ENCODE results near the gene TK2.

The TK2 gene

DNA sequence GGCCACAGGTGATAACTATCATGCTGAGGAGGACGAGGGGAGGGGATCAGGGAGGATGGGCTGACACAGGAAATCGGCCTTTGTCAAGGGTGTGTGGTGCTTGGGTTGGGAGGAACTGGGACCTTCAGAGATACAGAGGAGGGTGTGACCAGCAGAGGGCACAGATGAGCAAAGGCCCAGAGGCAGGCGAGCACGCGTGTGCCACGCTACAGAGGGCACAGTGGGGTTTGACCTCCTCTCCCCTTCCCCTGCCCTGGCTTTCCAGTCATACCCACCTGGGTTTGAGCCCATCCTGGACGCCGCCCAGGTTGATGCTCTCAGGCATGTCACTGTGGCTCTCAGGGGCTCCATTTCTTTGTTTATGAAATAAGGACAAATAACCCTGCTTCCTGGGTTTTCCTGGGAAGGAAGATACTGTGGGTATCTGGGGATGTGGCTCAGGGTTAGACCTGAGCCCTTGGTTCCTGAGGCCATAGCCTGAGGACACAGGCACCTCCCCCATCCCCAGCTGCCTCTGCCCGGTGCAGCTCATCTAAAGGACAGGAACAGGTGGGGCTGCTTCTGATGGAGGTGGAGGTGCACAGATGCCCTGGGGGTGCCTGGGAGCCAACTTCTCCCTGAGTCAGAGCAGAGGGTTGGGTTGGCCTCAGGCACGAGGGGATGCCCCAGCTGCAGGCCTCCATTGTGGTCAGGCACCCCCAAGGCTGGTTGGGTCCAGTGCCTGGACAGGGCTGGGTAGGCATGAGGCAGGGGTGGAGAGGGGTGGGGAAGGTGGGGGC is 71.0 kb downstream of the TK2 start:
- in situ Hi-C loops (cut with HindIII; ENCODE audit: low pct_ligation_motif_present, low sequenced_read_pairs), result no loop called here
- peaks cover 7% of the 10 kb centered on the region for H3K27me3 ChIP-seq (replicated peaks)

DNA sequence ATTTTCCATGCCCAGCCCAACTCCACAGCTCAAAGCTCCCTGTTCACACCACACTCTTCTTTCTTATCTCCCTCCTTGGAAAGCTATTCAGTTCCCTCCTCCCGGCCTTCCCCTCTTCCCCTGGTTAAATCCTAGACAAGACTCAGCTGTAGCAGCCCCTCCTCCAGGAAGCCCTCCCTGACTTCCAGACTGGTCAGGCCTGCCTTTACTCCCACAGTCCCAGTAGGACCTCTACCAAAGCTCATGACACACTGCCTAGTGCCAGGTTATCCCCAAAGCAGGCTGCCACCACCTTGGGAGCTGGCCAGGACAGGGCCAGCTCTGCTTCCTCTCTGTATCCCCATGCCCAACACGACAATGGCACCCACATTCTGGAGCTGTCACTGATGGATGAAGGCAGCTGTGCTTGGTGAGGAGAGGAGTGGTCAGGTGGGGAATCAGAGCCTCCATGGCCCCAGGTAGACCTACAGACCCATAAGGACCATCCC is 72.8 kb downstream of the TK2 start:
- peaks cover 7% of the 10 kb centered on the region for H3K27me3 ChIP-seq (replicated peaks)
- in situ Hi-C loops (cut with HindIII; ENCODE audit: low pct_ligation_motif_present, low sequenced_read_pairs), result no loop called here

More for the DNA sequence above, 71.0 kb downstream of the TK2 start:
- H3K36me3 ChIP-seq (replicated peaks), result no peaks in the 10 kb centered on the region
- DNase-seq, result peak; percentile 27
- no peak overlapping the region for H3K27ac ChIP-seq
- TF ChIP-seq, protein P1, sequence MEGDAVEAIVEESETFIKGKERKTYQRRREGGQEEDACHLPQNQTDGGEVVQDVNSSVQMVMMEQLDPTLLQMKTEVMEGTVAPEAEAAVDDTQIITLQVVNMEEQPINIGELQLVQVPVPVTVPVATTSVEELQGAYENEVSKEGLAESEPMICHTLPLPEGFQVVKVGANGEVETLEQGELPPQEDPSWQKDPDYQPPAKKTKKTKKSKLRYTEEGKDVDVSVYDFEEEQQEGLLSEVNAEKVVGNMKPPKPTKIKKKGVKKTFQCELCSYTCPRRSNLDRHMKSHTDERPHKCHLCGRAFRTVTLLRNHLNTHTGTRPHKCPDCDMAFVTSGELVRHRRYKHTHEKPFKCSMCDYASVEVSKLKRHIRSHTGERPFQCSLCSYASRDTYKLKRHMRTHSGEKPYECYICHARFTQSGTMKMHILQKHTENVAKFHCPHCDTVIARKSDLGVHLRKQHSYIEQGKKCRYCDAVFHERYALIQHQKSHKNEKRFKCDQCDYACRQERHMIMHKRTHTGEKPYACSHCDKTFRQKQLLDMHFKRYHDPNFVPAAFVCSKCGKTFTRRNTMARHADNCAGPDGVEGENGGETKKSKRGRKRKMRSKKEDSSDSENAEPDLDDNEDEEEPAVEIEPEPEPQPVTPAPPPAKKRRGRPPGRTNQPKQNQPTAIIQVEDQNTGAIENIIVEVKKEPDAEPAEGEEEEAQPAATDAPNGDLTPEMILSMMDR (IDR thresholded peaks at IDR 0.05; ENCODE audit: low read depth, low read length, missing control alignments), result peak; percentile 92
- H3K4me3 ChIP-seq (ENCODE audit: low read depth, low read length), result no peak overlapping the region

DNA sequence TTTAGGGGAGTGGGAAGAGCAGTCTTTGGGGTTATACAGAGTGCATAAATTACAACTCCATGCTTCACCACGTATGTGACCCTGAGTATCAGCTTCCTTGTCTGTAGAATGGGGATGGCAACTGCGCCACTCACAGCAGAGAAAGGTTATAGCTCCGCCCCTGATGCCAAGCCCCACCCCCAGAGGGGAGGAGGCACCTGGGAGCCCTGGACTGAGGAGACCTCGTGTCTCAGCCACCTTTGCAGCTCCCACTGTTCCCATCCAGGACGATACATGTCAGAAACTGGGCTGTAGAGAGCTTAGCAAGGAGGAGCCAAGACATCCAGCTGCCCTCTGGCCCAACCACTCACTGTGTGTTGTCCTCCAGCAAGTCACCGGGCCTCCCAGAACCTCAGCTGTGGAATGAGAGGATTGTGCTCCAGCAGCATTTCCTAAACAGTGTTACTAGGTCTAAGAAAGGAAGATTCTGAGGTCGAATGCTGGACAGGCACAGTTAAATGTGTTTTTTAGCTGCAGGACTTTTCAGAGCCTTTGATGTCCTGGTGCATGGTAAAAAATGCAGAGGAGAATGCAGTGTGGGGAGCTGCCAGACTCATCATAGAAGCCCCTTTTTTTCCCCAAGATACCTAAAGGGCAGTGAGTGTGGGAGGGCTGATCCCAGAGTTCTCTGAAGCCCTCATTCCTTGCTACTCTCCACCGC is 73.4 kb downstream of the TK2 start:
- Histone ChIP-seq H3K36me3 (replicated peaks) (no peaks in the 10 kb centered on the region), H3K27me3 (replicated peaks) (peaks cover 7% of the 10 kb centered on the region), H3K27ac (no peak overlapping the region), H3K4me3 (ENCODE audit: low read depth, low read length) (no peak overlapping the region)
- TF ChIP-seq, protein P1 (IDR thresholded peaks at IDR 0.05; ENCODE audit: low read depth, low read length, missing control alignments), result no peak
- in situ Hi-C loops (cut with HindIII; ENCODE audit: low pct_ligation_motif_present, low sequenced_read_pairs), result no loop called here
- no peak for DNase-seq

More for the DNA sequence above, 72.8 kb downstream of the TK2 start:
- Histone ChIP-seq H3K4me3 (ENCODE audit: low read depth, low read length) (no peak overlapping the region), H3K36me3 (replicated peaks) (no peaks in the 10 kb centered on the region), H3K27ac (no peak overlapping the region)
- DNase-seq, result no peak
- TF ChIP-seq, protein P1 (IDR thresholded peaks at IDR 0.05; ENCODE audit: low read depth, low read length, missing control alignments), result no peak

DNA sequence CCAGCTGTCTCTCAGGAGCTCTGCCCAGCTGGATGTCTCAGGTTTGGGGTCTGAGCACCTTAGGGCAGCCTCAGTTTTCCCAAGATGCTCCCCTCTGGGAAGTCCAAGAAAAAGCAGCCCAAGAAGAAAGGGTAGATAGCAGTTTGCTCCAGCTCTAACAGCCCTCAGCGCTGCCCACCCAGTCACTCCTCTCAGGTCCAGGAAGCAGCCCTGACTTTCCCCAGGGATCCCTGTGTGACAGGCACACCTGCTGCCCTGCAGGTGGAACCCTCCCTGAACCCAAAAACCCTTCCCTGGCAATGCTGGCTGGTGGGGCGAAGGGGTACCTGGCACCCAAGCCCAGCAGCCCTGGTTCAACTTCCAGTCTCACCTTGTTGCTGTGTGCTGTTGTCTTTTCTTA is 74.7 kb downstream of the TK2 start:
- no peak overlapping the region for H3K4me3 ChIP-seq (ENCODE audit: low read depth, low read length)
- no peak for DNase-seq
- no peaks in the 10 kb centered on the region for H3K36me3 ChIP-seq (replicated peaks)
- TF ChIP-seq, protein P1 (IDR thresholded peaks at IDR 0.05; ENCODE audit: low read depth, low read length, missing control alignments), result no peak
- H3K27ac ChIP-seq, result no peak overlapping the region
- H3K27me3 ChIP-seq (replicated peaks), result peaks cover 7% of the 10 kb centered on the region
- in situ Hi-C loops (cut with HindIII; ENCODE audit: low pct_ligation_motif_present, low sequenced_read_pairs), result no loop called here

DNA sequence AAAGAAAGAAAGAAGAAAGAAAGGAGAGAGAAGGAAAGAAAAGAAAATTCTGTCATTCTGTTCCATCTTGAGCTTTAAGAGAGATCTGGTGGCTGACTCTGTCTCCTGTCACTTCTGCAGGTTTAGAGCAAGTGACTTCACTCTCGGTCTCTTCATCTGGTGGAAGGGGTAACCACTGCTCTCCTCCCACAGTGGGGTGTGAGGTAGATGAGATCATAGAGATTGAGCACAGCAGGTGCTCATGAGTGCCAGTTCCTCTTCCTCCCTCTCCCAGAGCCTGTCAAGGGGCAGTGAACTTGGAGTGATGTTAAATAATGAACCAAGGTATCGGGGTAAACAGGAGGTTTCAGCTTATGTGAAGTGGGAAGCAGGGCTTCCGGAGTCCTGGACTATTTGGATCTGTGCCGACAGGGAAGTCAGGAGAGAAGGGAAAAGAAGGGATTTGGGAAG is 75.1 kb downstream of the TK2 start:
- in situ Hi-C loops (cut with HindIII; ENCODE audit: low pct_ligation_motif_present, low sequenced_read_pairs), result no loop called here
- H3K36me3 ChIP-seq (replicated peaks), result no peaks in the 10 kb centered on the region
- H3K4me3 ChIP-seq (ENCODE audit: low read depth, low read length), result no peak overlapping the region
- H3K27me3 ChIP-seq (replicated peaks), result peaks cover 7% of the 10 kb centered on the region
- DNase-seq, result no peak
- TF ChIP-seq, protein P1 (IDR thresholded peaks at IDR 0.05; ENCODE audit: low read depth, low read length, missing control alignments), result no peak
- no peak overlapping the region for H3K27ac ChIP-seq

Data from brain microvascular endothelial cell (primary cell).